ENCODE results near the gene TUBA4B. TPM values are rescaled to one million over a fixed set of nuclear protein-coding genes. Genes with fewer than 3 reads are reported as not detected.

TUBA4B gene
- total RNA-seq, 4 donors from 2014 or later: 0.43 to 0.83 TPM; not detected in 2

- no peaks in the 10 kb centered on the region for H3K36me3 ChIP-seq
- no peak overlapping the region for H3K4me3 ChIP-seq
- no peak overlapping the region for H3K27ac ChIP-seq
- H3K4me1 ChIP-seq: no peaks in the 10 kb centered on the region
- intact Hi-C loops (cut with DNase I; ENCODE audit: low total_unique reads): loop anchor here (5.0 kb wide), 1 partner anchor 137 kb away; the partner anchor contains the start of gene NHEJ1
- no peaks in the 10 kb centered on the region for H3K9me3 ChIP-seq
- TF ChIP-seq, protein P1, sequence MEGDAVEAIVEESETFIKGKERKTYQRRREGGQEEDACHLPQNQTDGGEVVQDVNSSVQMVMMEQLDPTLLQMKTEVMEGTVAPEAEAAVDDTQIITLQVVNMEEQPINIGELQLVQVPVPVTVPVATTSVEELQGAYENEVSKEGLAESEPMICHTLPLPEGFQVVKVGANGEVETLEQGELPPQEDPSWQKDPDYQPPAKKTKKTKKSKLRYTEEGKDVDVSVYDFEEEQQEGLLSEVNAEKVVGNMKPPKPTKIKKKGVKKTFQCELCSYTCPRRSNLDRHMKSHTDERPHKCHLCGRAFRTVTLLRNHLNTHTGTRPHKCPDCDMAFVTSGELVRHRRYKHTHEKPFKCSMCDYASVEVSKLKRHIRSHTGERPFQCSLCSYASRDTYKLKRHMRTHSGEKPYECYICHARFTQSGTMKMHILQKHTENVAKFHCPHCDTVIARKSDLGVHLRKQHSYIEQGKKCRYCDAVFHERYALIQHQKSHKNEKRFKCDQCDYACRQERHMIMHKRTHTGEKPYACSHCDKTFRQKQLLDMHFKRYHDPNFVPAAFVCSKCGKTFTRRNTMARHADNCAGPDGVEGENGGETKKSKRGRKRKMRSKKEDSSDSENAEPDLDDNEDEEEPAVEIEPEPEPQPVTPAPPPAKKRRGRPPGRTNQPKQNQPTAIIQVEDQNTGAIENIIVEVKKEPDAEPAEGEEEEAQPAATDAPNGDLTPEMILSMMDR (IDR thresholded peaks at IDR 0.05): peak; percentile 95 to 98 (median 96)
- no peak for TF ChIP-seq POLR2A (IDR thresholded peaks at IDR 0.05)
- DNase-seq: peak; percentile 87 to 89
- no peaks in the 10 kb centered on the region for H3K27me3 ChIP-seq
Observed at GRCh38 chr2:219298759-219299371, 45.8 kb downstream of the TUBA4B start.

- intact Hi-C loops (cut with DNase I; ENCODE audit: low total_unique reads): loop anchor here (5.0 kb wide), 1 partner anchor 137 kb away; the partner anchor contains the start of gene NHEJ1
- H3K4me3 ChIP-seq: no peak overlapping the region
- H3K27me3 ChIP-seq: no peaks in the 10 kb centered on the region
- no peak overlapping the region for H3K27ac ChIP-seq
- H3K36me3 ChIP-seq: no peaks in the 10 kb centered on the region
- no peaks in the 10 kb centered on the region for H3K9me3 ChIP-seq
- H3K4me1 ChIP-seq: no peaks in the 10 kb centered on the region
- TF ChIP-seq, protein P1 (IDR thresholded peaks at IDR 0.05): no peak
- TF ChIP-seq POLR2A (IDR thresholded peaks at IDR 0.05): no peak
- DNase-seq: no peak
Observed at GRCh38 chr2:219299372-219299760, 46.3 kb downstream of the TUBA4B start.

DNA sequence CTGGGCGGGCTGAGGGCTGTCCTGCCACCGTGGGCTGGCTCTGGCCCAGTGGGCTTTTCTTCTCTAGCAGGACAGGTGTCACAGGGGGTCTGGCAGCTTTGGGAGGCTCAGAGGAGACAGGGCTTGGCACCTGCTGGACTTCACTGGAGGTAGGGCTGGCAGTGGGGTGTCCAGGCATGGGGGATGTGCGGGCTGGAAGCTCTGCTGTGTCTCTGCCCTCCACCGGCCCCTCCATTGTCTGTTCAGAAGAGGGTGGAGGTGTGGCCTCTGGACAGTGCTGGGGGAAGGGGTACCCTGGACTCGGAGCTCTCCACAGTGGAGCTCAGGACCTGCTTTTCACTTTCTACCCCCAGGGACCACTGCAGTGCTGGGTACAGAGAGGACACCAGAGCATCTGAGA is 47.0 kb downstream of the TUBA4B start:
- DNase-seq: no peak
- Histone ChIP-seq H3K9me3 (no peaks in the 10 kb centered on the region), H3K4me3 (no peak overlapping the region), H3K27me3 (no peaks in the 10 kb centered on the region), H3K27ac (no peak overlapping the region), H3K36me3 (no peaks in the 10 kb centered on the region), H3K4me1 (no peaks in the 10 kb centered on the region)
- intact Hi-C loops (cut with DNase I; ENCODE audit: low total_unique reads): no loop called here
- no peak for TF ChIP-seq POLR2A (IDR thresholded peaks at IDR 0.05)
- TF ChIP-seq, protein P1 (IDR thresholded peaks at IDR 0.05): no peak

- H3K27ac ChIP-seq: no peak overlapping the region
- no peak for TF ChIP-seq POLR2A (IDR thresholded peaks at IDR 0.05)
- TF ChIP-seq, protein P1 (IDR thresholded peaks at IDR 0.05): no peak
- H3K36me3 ChIP-seq: no peaks in the 10 kb centered on the region
- no peaks in the 10 kb centered on the region for H3K9me3 ChIP-seq
- intact Hi-C loops (cut with DNase I; ENCODE audit: low total_unique reads): no loop called here
- H3K27me3 ChIP-seq: no peaks in the 10 kb centered on the region
- no peaks in the 10 kb centered on the region for H3K4me1 ChIP-seq
- DNase-seq: no peak
- H3K4me3 ChIP-seq: no peak overlapping the region
Observed at GRCh38 chr2:219302412-219302968, 49.4 kb downstream of the TUBA4B start.

- intact Hi-C loops (cut with DNase I; ENCODE audit: low total_unique reads): no loop called here
- no peak overlapping the region for H3K4me3 ChIP-seq
- no peak for DNase-seq
- no peak overlapping the region for H3K27ac ChIP-seq
- H3K27me3 ChIP-seq: peaks cover 0 to 7% of the 10 kb centered on the region in 2 donors
- TF ChIP-seq POLR2A (IDR thresholded peaks at IDR 0.05): no peak
- TF ChIP-seq, protein P1 (IDR thresholded peaks at IDR 0.05): no peak
- H3K36me3 ChIP-seq: no peaks in the 10 kb centered on the region
- H3K9me3 ChIP-seq: no peaks in the 10 kb centered on the region
- H3K4me1 ChIP-seq: no peaks in the 10 kb centered on the region
Observed at GRCh38 chr2:219304223-219304622, 51.2 kb downstream of the TUBA4B start.
